HL-60 (cell line): ENCODE measurements around the gene BCL11B.

Experiments used
- DNase-seq, 2 experiments: peaks; one replicate each; pipeline ENCODE4 v3.0.0-alpha.2; 2010 to 2020; ENCODE audit warnings: low read depth in 1 of 2, low spot score in 1 of 2
- H3K27ac ChIP-seq: fragments of 250-450 bp; sonication (Bioruptor Pico); replicated peaks from 2 replicates; pipeline ENCODE4 v1.5.1; 2020; ENCODE audit warnings: mild to moderate bottlenecking, moderate library complexity
- H3K27me3 ChIP-seq: fragments of 250-450 bp; sonication (Bioruptor Pico); 2 replicates; pipeline ENCODE4 v1.5.1; 2021; ENCODE audit warnings: mild to moderate bottlenecking, moderate library complexity; ENCODE audit not compliant: insufficient read depth, poor library complexity, severe bottlenecking
- H3K4me3 ChIP-seq: replicated peaks from 2 replicates; pipeline ENCODE4 v1.5.1; 2011; ENCODE audit warnings: mild to moderate bottlenecking, control low read depth, low read length; ENCODE audit not compliant: insufficient read depth
- GABPA ChIP-seq: IDR thresholded peaks from 2 replicates; pipeline ENCODE4 v1.6.1; 2012; ENCODE audit warnings: low read depth
- POLR2AphosphoS5 ChIP-seq: IDR thresholded peaks from 2 replicates; pipeline ENCODE4 v1.6.1; 2012; ENCODE audit warnings: low read depth
- SPI1 ChIP-seq: IDR thresholded peaks from 2 replicates; pipeline ENCODE4 v1.6.1; 2012; ENCODE audit warnings: low read depth, mild to moderate bottlenecking, borderline replicate concordance
- TF ChIP-seq, protein P1 (sequence below): IDR thresholded peaks from 2 replicates; pipeline ENCODE4 v1.6.1; 2012; ENCODE audit warnings: low read depth; ENCODE audit not compliant: insufficient replicate concordance
- TF ChIP-seq, protein P2 (sequence below): IDR thresholded peaks from one replicate; pipeline ENCODE4 v1.5.1; 2011; ENCODE audit warnings: low read length, control low read depth, inconsistent platforms; ENCODE audit not compliant: insufficient read depth

BCL11B gene

GRCh38 chr14:99134516-99135046 is 137.4 kb downstream of the BCL11B start:
- DNase-seq, result no peak
- Histone ChIP-seq H3K4me3 (no peak overlapping the region), H3K27ac (no peak overlapping the region), H3K27me3 (no peaks in the 10 kb centered on the region)
- no peak for TF ChIP-seq POLR2AphosphoS5
- no peak for TF ChIP-seq GABPA
- no peak for TF ChIP-seq SPI1
- TF ChIP-seq, protein P1, sequence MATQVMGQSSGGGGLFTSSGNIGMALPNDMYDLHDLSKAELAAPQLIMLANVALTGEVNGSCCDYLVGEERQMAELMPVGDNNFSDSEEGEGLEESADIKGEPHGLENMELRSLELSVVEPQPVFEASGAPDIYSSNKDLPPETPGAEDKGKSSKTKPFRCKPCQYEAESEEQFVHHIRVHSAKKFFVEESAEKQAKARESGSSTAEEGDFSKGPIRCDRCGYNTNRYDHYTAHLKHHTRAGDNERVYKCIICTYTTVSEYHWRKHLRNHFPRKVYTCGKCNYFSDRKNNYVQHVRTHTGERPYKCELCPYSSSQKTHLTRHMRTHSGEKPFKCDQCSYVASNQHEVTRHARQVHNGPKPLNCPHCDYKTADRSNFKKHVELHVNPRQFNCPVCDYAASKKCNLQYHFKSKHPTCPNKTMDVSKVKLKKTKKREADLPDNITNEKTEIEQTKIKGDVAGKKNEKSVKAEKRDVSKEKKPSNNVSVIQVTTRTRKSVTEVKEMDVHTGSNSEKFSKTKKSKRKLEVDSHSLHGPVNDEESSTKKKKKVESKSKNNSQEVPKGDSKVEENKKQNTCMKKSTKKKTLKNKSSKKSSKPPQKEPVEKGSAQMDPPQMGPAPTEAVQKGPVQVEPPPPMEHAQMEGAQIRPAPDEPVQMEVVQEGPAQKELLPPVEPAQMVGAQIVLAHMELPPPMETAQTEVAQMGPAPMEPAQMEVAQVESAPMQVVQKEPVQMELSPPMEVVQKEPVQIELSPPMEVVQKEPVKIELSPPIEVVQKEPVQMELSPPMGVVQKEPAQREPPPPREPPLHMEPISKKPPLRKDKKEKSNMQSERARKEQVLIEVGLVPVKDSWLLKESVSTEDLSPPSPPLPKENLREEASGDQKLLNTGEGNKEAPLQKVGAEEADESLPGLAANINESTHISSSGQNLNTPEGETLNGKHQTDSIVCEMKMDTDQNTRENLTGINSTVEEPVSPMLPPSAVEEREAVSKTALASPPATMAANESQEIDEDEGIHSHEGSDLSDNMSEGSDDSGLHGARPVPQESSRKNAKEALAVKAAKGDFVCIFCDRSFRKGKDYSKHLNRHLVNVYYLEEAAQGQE, result no peak
- TF ChIP-seq, protein P2, sequence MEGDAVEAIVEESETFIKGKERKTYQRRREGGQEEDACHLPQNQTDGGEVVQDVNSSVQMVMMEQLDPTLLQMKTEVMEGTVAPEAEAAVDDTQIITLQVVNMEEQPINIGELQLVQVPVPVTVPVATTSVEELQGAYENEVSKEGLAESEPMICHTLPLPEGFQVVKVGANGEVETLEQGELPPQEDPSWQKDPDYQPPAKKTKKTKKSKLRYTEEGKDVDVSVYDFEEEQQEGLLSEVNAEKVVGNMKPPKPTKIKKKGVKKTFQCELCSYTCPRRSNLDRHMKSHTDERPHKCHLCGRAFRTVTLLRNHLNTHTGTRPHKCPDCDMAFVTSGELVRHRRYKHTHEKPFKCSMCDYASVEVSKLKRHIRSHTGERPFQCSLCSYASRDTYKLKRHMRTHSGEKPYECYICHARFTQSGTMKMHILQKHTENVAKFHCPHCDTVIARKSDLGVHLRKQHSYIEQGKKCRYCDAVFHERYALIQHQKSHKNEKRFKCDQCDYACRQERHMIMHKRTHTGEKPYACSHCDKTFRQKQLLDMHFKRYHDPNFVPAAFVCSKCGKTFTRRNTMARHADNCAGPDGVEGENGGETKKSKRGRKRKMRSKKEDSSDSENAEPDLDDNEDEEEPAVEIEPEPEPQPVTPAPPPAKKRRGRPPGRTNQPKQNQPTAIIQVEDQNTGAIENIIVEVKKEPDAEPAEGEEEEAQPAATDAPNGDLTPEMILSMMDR, result no peak

GRCh38 chr14:99133636-99134515 is 138.1 kb downstream of the BCL11B start:
- Histone ChIP-seq H3K27me3 (no peaks in the 10 kb centered on the region), H3K27ac (no peak overlapping the region), H3K4me3 (no peak overlapping the region)
- DNase-seq, result no peak
- TF ChIP-seq, protein P1, result no peak
- TF ChIP-seq, protein P2, result no peak
- no peak for TF ChIP-seq POLR2AphosphoS5
- no peak for TF ChIP-seq SPI1
- TF ChIP-seq GABPA, result no peak

DNA sequence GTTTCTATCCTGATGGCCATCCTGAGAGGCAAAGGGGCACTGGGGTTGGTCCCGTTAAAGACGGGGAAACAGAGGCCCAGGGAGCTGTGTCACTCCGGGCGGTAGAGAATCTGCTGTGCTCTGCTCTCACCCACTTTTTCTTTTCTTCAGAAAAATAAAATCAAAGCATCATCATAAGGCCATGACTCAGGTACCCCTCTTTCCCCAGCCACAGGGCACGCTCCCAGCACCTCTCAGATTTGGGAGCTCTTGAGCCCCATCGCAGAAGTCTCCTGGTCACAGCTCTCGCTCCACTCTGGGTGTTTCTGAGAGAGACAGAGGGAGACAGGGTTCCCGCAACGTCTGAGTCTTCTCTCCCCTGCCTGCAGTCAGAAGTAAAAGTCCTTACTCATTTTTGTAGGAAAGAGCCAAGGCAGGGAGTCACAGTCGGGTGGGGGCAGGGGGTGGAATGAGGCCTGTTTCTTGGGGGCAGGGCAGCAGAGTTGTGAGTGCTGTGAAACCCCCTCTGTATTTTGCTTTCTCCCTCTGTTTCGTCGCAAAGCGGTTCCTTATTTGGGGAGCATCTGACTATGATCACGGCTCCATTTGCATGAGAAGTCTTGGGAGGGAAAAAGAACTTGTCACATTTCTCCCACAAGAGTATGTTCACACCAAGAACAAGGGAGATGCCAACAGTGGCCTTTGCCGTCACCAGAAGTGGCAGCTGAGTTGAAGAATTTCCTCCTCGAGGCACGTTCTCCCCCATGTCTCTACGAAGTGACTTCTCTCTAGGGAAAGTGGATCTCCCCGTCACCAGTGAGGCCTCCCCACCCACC is 139.0 kb downstream of the BCL11B start:
- Histone ChIP-seq H3K27me3 (no peaks in the 10 kb centered on the region), H3K27ac (no peak overlapping the region), H3K4me3 (no peak overlapping the region)
- TF ChIP-seq POLR2AphosphoS5, result no peak
- no peak for TF ChIP-seq SPI1
- TF ChIP-seq GABPA, result no peak
- TF ChIP-seq, protein P2, result no peak
- TF ChIP-seq, protein P1, result no peak
- DNase-seq, result no peak
